Embryonic facial prominence (tissue), 1 donor: ENCODE data around the gene TSR2.

ENCODE experiments used
- DNase-seq: peaks from one replicate; pipeline ENCODE4 v3.0.0-alpha.2; 2016; ENCODE audit errors: extremely low spot score

The TSR2 gene

GRCh38 chrX:54439960-54440871 is at the start of gene TSR2:
TSR2 (plus strand) TSS chrX:54440404; CDS start chrX:54440422, 18 bp downstream.
- peak; percentile 74 for DNase-seq

- DNase-seq, result no peak
These were observed 43.1 kb upstream of the TSR2 start for GRCh38 chrX:54397113-54397512.

- DNase-seq, result no peak
These were observed 32.9 kb upstream of the TSR2 start for GRCh38 chrX:54407266-54407665.

- no peak for DNase-seq
These were observed 28.5 kb upstream of the TSR2 start for GRCh38 chrX:54411732-54412131.

GRCh38 chrX:54413753-54414152 is 26.5 kb upstream of the TSR2 start:
- DNase-seq, result no peak

GRCh38 chrX:54415534-54416350 is 24.5 kb upstream of the TSR2 start:
- DNase-seq, result no peak

- no peak for DNase-seq
These were observed 23.2 kb upstream of the TSR2 start for GRCh38 chrX:54416965-54417364.

- no peak for DNase-seq
These were observed 20.5 kb upstream of the TSR2 start for GRCh38 chrX:54419559-54420302.

GRCh38 chrX:54422168-54422567 is 18.0 kb upstream of the TSR2 start:
- DNase-seq, result no peak

- DNase-seq, result no peak
These were observed 16.9 kb upstream of the TSR2 start for GRCh38 chrX:54423161-54423888.

GRCh38 chrX:54427837-54428424 is 12.3 kb upstream of the TSR2 start:
- DNase-seq, result no peak

GRCh38 chrX:54430519-54430918 is 9.7 kb upstream of the TSR2 start:
- no peak for DNase-seq

- no peak for DNase-seq
These were observed 5.1 kb upstream of the TSR2 start for GRCh38 chrX:54435121-54435520.

GRCh38 chrX:54442790-54443189 is 2.6 kb downstream of the TSR2 start:
- no peak for DNase-seq

- no peak for DNase-seq
These were observed 4.5 kb downstream of the TSR2 start for GRCh38 chrX:54444752-54445151.

- no peak for DNase-seq
These were observed 5.9 kb downstream of the TSR2 start for GRCh38 chrX:54446084-54446483.

- DNase-seq, result no peak
These were observed 7.3 kb downstream of the TSR2 start for GRCh38 chrX:54447461-54447860.

- no peak for DNase-seq
These were observed 9.7 kb downstream of the TSR2 start for GRCh38 chrX:54449929-54450328.

GRCh38 chrX:54452920-54453319 is 12.7 kb downstream of the TSR2 start:
- no peak for DNase-seq

- no peak for DNase-seq
These were observed 30.0 kb downstream of the TSR2 start for GRCh38 chrX:54470054-54470760.
